ENCODE data around the gene ARHGEF38.
A peak's percentile ranks its signal among the peaks of the same experiment; 100 is the strongest.

The ARHGEF38 gene

DNA sequence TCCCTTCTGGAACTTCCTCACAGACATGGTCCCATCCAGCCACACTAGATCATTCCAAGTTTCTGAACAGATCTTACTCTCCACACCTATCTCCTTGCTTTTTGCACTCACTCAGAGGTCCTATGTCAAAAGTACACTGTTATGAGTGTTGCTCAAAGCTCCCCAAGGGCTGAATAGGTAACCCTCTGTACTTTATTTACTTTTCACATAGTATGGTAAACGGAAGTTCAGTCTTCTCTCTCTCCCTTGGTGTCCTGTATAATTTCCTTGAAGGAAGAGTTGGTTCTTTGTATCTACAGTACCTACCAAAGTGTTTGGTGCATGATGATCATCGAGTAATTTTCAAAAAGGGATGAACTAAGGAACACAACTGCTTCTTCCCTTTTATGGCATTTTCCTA, 74.4 kb downstream of the ARHGEF38 start:
- no peak overlapping the region for H3K9ac ChIP-seq (ENCODE audit: low read length)
- H2BK12ac ChIP-seq (ENCODE audit: low read length in 2 of 2) = no peak overlapping the region
- H3K79me1 ChIP-seq (replicated peaks; ENCODE audit: low read length, poor library complexity, severe bottlenecking) = no peaks in the 10 kb centered on the region
- no peak overlapping the region for H2AFZ ChIP-seq (ENCODE audit: low read depth, low read length)
- H3K18ac ChIP-seq (ENCODE audit: low read depth in 1 of 2, low read length in 2 of 2) = no peak overlapping the region
- no peak overlapping the region for H3K23ac ChIP-seq (ENCODE audit: low read length in 2 of 2)
- WGBS = 38% methylated on average over 1 of the region's 2 CpGs
- H3K4me2 ChIP-seq (ENCODE audit: low read length, poor library complexity, severe bottlenecking) = no peak overlapping the region
- no peak for DNase-seq
- H4K8ac ChIP-seq (ENCODE audit: low read length) = no peak overlapping the region
- no peak overlapping the region for H2BK5ac ChIP-seq (ENCODE audit: low read depth, low read length, poor library complexity, severe bottlenecking)
- H3K4me3 ChIP-seq (ENCODE audit: insufficient read depth in 1 of 2, low read depth in 1 of 2, low read length in 2 of 2) = no peak overlapping the region
- H3K36me3 ChIP-seq (ENCODE audit: control insufficient read depth in 1 of 2, insufficient read depth in 2 of 2, low read depth in 1 of 2, low read length in 2 of 2) = no peaks in the 10 kb centered on the region
- H3K4ac ChIP-seq (ENCODE audit: low read depth in 1 of 2, low read length in 2 of 2) = no peak overlapping the region
- H2AK5ac ChIP-seq (ENCODE audit: low read length, severe bottlenecking) = no peak overlapping the region
- no peak overlapping the region for H2BK120ac ChIP-seq (ENCODE audit: low read depth, low read length)
- H2BK15ac ChIP-seq (ENCODE audit: low read depth, poor library complexity, severe bottlenecking) = no peak overlapping the region
- H3K27ac ChIP-seq (ENCODE audit: low read length, poor library complexity, severe bottlenecking) = no peak overlapping the region
- H3K4me1 ChIP-seq (ENCODE audit: control insufficient read depth, insufficient read depth, low read depth, low read length) = peaks cover 3% of the 10 kb centered on the region
- H3K27me3 ChIP-seq (ENCODE audit: control insufficient read depth in 1 of 2, insufficient read depth in 1 of 2, low read length in 2 of 2) = peaks cover 0 to 4% of the 10 kb centered on the region in 2 experiments
- no peak overlapping the region for H3K14ac ChIP-seq (ENCODE audit: low read length in 2 of 2)
- H4K91ac ChIP-seq (ENCODE audit: low read length) = no peak overlapping the region
- H3K9me3 ChIP-seq (ENCODE audit: control insufficient read depth, low read length) = no peaks in the 10 kb centered on the region

DNA sequence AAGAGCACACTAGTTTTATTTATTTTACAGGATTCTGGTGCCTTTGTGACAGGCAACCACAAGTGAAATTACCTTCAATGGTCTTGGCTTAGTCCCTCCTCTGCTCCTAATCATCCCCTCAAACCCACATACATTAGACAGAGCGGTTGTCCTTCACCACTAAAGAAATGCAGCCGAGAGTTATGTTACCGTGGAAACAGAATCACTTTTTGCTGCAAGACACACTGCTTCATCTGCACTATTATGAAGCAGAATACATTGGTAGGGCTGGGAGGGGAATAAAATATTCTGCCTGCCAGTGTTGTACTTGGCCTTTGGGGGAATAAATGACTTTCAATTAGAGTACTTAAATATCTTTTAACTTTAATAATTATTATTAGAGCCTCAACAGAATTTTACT, 75.2 kb downstream of the ARHGEF38 start:
- Histone ChIP-seq H2BK15ac (ENCODE audit: low read depth, poor library complexity, severe bottlenecking) (no peak overlapping the region), H2AK5ac (ENCODE audit: low read length, severe bottlenecking) (no peak overlapping the region), H4K8ac (ENCODE audit: low read length) (no peak overlapping the region), H3K18ac (ENCODE audit: low read depth in 1 of 2, low read length in 2 of 2) (no peak overlapping the region), H2AFZ (ENCODE audit: low read depth, low read length) (no peak overlapping the region), H3K27ac (ENCODE audit: low read length, poor library complexity, severe bottlenecking) (no peak overlapping the region), H3K4ac (ENCODE audit: low read depth in 1 of 2, low read length in 2 of 2) (no peak overlapping the region), H2BK5ac (ENCODE audit: low read depth, low read length, poor library complexity, severe bottlenecking) (no peak overlapping the region), H2BK120ac (ENCODE audit: low read depth, low read length) (no peak overlapping the region), H3K4me1 (ENCODE audit: control insufficient read depth, insufficient read depth, low read depth, low read length) (no peaks in the 10 kb centered on the region), H3K79me1 (replicated peaks; ENCODE audit: low read length, poor library complexity, severe bottlenecking) (no peaks in the 10 kb centered on the region), H3K36me3 (ENCODE audit: control insufficient read depth in 1 of 2, insufficient read depth in 2 of 2, low read depth in 1 of 2, low read length in 2 of 2) (no peaks in the 10 kb centered on the region), H3K4me2 (ENCODE audit: low read length, poor library complexity, severe bottlenecking) (no peak overlapping the region), H2BK12ac (ENCODE audit: low read length in 2 of 2) (no peak overlapping the region), H3K4me3 (ENCODE audit: insufficient read depth in 1 of 2, low read depth in 1 of 2, low read length in 2 of 2) (no peak overlapping the region), H3K23ac (ENCODE audit: low read length in 2 of 2) (no peak overlapping the region), H3K9me3 (ENCODE audit: control insufficient read depth, low read length) (no peaks in the 10 kb centered on the region), H3K27me3 (ENCODE audit: control insufficient read depth in 1 of 2, insufficient read depth in 1 of 2, low read length in 2 of 2) (peaks cover 0 to 4% of the 10 kb centered on the region in 2 experiments), H3K14ac (ENCODE audit: low read length in 2 of 2) (no peak overlapping the region), H4K91ac (ENCODE audit: low read length) (no peak overlapping the region), H3K9ac (ENCODE audit: low read length) (no peak overlapping the region)
- DNase-seq = no peak
- WGBS = 100% methylated on average over 3 of the region's 3 CpGs

DNA sequence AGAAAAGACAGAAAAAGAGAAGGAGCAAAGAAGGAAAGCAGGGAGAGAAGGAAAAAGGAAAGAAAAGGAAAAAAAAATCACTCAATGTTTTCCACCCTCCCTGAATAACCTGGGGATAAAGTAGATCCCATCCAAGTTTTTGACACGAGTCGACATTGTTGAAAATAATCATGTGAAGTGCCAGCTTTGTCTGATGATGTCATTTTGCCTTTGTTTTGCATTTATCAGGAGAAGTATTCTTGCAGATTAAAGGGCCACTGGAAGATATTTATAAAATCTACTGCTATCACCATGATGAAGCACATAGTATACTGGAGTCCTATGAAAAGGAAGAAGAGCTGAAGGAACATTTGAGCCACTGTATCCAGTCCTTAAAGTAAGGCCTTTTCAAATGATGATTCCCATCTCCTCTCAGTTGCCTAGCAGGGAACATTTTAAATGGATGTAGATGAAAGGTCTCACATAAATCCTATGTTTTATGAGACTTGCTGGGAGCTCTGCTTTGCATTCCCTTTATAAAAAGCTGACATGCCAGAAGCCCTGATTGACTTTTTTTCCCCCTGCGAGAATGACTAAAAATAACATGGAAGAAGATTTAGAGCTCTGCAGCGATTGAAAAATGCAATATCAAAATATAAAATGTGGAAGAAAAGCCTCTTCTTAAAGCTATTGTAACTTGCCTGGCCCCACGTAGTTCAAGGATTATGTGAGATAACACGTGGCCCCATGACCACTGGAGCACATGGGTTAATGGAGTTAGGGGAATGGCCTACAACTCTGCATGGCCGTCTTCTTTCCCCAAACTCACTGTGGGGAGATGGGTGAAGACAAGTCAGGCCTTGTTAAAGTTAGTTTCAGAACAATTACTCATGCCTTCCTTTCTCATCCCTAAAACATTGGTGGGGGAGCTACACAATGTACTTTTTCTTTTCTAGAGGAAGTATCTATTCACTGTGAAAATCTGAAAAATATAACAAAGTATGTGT, 78.5 kb downstream of the ARHGEF38 start:
- H3K27me3 ChIP-seq (ENCODE audit: control insufficient read depth in 1 of 2, insufficient read depth in 1 of 2, low read length in 2 of 2) = peaks cover 0 to 4% of the 10 kb centered on the region in 2 experiments
- no peak overlapping the region for H4K91ac ChIP-seq (ENCODE audit: low read length)
- H3K14ac ChIP-seq (ENCODE audit: low read length in 2 of 2) = no peak overlapping the region
- H3K4me1 ChIP-seq (ENCODE audit: control insufficient read depth, insufficient read depth, low read depth, low read length) = no peaks in the 10 kb centered on the region
- no peaks in the 10 kb centered on the region for H3K36me3 ChIP-seq (ENCODE audit: control insufficient read depth in 1 of 2, insufficient read depth in 2 of 2, low read depth in 1 of 2, low read length in 2 of 2)
- H2BK120ac ChIP-seq (ENCODE audit: low read depth, low read length) = no peak overlapping the region
- H3K9me3 ChIP-seq (ENCODE audit: control insufficient read depth, low read length) = no peaks in the 10 kb centered on the region
- no peak overlapping the region for H2AFZ ChIP-seq (ENCODE audit: low read depth, low read length)
- H3K9ac ChIP-seq (ENCODE audit: low read length) = no peak overlapping the region
- H3K27ac ChIP-seq (ENCODE audit: low read length, poor library complexity, severe bottlenecking) = no peak overlapping the region
- H3K4ac ChIP-seq (ENCODE audit: low read depth in 1 of 2, low read length in 2 of 2) = no peak overlapping the region
- H3K23ac ChIP-seq (ENCODE audit: low read length in 2 of 2) = no peak overlapping the region
- no peak overlapping the region for H3K18ac ChIP-seq (ENCODE audit: low read depth in 1 of 2, low read length in 2 of 2)
- peak; percentile 6 for DNase-seq
- WGBS = 80% methylated on average over 6 of the region's 7 CpGs
- H2BK12ac ChIP-seq (ENCODE audit: low read length in 2 of 2) = no peak overlapping the region
- H3K4me2 ChIP-seq (ENCODE audit: low read length, poor library complexity, severe bottlenecking) = no peak overlapping the region
- H2BK5ac ChIP-seq (ENCODE audit: low read depth, low read length, poor library complexity, severe bottlenecking) = no peak overlapping the region
- no peak overlapping the region for H3K4me3 ChIP-seq (ENCODE audit: insufficient read depth in 1 of 2, low read depth in 1 of 2, low read length in 2 of 2)
- no peak overlapping the region for H4K8ac ChIP-seq (ENCODE audit: low read length)
- H2AK5ac ChIP-seq (ENCODE audit: low read length, severe bottlenecking) = no peak overlapping the region
- H2BK15ac ChIP-seq (ENCODE audit: low read depth, poor library complexity, severe bottlenecking) = no peak overlapping the region
- no peaks in the 10 kb centered on the region for H3K79me1 ChIP-seq (replicated peaks; ENCODE audit: low read length, poor library complexity, severe bottlenecking)

DNA sequence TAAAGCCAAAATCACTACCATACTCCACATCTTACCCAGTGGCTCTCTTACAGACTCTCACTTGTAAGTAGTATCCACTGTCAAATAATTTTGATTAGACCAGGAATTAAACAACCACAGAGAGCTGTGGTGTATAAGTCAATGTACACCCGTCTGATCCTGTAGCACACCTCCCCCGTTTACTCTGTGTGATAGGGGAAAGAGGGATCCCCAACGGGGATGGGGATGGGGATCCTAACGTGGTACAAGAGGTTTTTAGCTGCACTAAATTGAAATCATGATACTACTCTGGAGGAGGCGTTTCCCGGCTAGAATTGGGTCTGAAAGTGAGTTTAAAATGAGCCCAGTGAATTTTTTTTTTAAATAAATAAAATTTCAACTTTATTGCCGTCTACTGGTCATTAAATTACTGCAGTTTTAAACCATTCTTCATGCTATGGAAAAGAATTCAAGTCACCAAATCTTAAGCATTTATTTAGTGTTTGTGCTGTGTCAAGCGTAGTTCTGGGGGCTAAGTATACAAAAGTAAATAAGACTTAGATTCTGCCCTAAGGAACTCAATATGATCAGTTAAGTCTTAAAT, 79.5 kb downstream of the ARHGEF38 start:
- no peaks in the 10 kb centered on the region for H3K4me1 ChIP-seq (ENCODE audit: control insufficient read depth, insufficient read depth, low read depth, low read length)
- no peak overlapping the region for H3K18ac ChIP-seq (ENCODE audit: low read depth in 1 of 2, low read length in 2 of 2)
- DNase-seq = peak; percentile 4
- H3K27ac ChIP-seq (ENCODE audit: low read length, poor library complexity, severe bottlenecking) = no peak overlapping the region
- no peak overlapping the region for H2BK15ac ChIP-seq (ENCODE audit: low read depth, poor library complexity, severe bottlenecking)
- no peak overlapping the region for H4K91ac ChIP-seq (ENCODE audit: low read length)
- H2BK120ac ChIP-seq (ENCODE audit: low read depth, low read length) = no peak overlapping the region
- no peak overlapping the region for H4K8ac ChIP-seq (ENCODE audit: low read length)
- 85% methylated on average over 4 of the region's 8 CpGs for WGBS
- H3K27me3 ChIP-seq (ENCODE audit: control insufficient read depth in 1 of 2, insufficient read depth in 1 of 2, low read length in 2 of 2) = peaks cover 0 to 4% of the 10 kb centered on the region in 2 experiments
- H3K9ac ChIP-seq (ENCODE audit: low read length) = no peak overlapping the region
- H3K79me1 ChIP-seq (replicated peaks; ENCODE audit: low read length, poor library complexity, severe bottlenecking) = no peaks in the 10 kb centered on the region
- H2BK12ac ChIP-seq (ENCODE audit: low read length in 2 of 2) = no peak overlapping the region
- H3K4me3 ChIP-seq (ENCODE audit: insufficient read depth in 1 of 2, low read depth in 1 of 2, low read length in 2 of 2) = no peak overlapping the region
- H3K4ac ChIP-seq (ENCODE audit: low read depth in 1 of 2, low read length in 2 of 2) = no peak overlapping the region
- no peak overlapping the region for H2AK5ac ChIP-seq (ENCODE audit: low read length, severe bottlenecking)
- no peaks in the 10 kb centered on the region for H3K36me3 ChIP-seq (ENCODE audit: control insufficient read depth in 1 of 2, insufficient read depth in 2 of 2, low read depth in 1 of 2, low read length in 2 of 2)
- no peaks in the 10 kb centered on the region for H3K9me3 ChIP-seq (ENCODE audit: control insufficient read depth, low read length)
- no peak overlapping the region for H2AFZ ChIP-seq (ENCODE audit: low read depth, low read length)
- no peak overlapping the region for H2BK5ac ChIP-seq (ENCODE audit: low read depth, low read length, poor library complexity, severe bottlenecking)
- H3K14ac ChIP-seq (ENCODE audit: low read length in 2 of 2) = no peak overlapping the region
- no peak overlapping the region for H3K4me2 ChIP-seq (ENCODE audit: low read length, poor library complexity, severe bottlenecking)
- H3K23ac ChIP-seq (ENCODE audit: low read length in 2 of 2) = no peak overlapping the region
